Activated T-cell treated with anti-CD3 and anti-CD28 coated beads for 1 hour (primary cell): ENCODE results near the gene LRP1.

ENCODE experiments used
- DNase-seq: peaks from one replicate; pipeline ENCODE4 v3.0.0-alpha.2; 2020; ENCODE audit warnings: low read depth

Gene LRP1

GRCh38 chr12:57127726-57128518 lies at the start of gene LRP1:
LRP1 (plus strand) TSS chr12:57128483; CDS start chr12:57128965, 482 bp downstream.
- peak; percentile 73 for DNase-seq

- DNase-seq = peak; percentile 84
Measured at GRCh38 chr12:57078519-57079404, 49.5 kb upstream of the LRP1 start, which contains the start of gene NEMP1. NEMP1 (minus strand) TSS chr12:57078791; CDS start chr12:57078745, 46 bp downstream.

DNA sequence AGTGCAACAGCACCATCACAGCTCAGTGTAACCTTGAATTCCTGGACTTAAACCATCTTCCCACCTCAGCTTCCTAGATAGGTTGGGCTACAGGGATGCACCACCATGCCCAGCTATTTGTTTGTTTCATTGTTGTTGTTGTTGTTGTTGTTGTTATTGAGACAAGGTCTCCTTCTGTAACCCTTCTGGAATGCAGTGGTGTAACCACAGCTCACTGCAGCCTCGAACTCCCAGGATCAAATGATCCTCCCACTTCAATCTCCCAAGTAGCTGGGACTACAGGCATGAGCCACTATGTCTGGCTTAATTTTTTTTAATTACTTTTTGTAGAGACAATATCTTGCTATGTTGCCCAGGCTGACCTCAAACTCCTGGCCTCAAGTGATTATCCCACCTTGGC lies 48.5 kb upstream of the LRP1 start:
- no peak for DNase-seq

DNA sequence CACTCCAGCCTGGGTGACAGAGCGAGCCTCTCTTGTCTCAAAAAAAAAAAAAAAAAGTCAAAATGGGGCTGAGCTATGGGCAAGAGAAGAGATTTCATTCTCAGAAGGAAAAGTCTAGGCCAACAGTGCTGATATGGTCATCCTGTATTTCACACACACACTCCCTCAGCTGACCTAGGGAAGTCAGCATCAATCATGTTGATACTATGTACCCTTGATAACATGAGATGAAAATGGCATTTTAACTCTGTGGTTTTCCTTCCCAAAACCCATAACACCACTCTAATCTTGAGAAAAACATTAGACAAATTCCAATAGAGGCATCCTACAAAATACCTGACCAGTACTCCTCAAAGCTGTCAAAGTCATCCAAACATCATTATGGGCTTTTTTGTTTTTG lies 47.4 kb upstream of the LRP1 start:
- no peak for DNase-seq

DNA sequence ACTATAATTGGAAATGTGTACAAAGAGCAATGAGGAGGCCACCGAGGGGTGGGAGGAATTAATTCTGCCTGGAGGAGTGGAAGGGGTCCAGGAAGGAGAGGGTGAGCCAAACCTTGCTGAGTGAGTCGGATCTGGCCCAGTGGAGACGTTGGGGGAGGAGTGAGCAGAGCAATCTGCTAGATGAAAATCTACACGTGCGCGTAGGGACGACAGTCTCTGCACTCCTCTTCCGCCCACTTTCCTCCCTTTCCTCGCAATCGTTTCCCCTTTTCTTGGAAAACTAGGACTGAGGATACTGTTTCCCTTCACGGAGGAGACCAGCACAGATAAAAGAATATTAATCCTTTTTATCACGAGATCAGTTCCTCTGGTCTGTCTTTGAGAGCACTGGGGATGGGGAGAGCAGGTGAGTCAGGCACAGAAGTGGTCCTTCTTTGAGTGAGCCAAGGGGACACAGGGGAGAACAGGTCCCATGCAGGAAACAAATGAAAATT lies 42.2 kb upstream of the LRP1 start:
- no peak for DNase-seq

DNA sequence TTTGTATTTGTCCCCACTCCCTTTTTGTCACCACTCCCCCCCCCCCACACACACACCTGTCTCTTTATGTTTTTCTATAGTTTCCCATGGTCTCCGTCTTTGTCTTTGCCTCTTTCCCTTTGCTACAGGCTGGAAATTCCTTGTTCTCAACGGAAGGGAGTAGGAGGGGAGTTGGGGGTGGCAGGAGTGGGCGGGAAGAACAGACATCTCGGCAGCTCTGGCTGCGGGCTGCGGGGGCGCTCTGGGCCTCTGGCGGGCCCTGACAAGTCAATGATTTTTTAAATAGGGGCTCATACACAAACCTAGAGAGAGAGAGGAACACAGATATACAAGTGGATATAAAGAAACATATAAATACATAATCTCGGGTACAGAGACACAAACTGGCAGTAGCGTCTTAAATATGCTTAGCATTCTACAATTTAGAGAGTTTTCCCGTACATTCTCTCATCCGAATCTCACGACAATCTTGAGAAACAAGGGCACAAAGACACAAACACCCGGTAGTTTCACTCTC lies 41.7 kb upstream of the LRP1 start:
- DNase-seq = peak; percentile 39

- peak; percentile 93 for DNase-seq
Measured at GRCh38 chr12:57087010-57087690, 41.1 kb upstream of the LRP1 start.

DNA sequence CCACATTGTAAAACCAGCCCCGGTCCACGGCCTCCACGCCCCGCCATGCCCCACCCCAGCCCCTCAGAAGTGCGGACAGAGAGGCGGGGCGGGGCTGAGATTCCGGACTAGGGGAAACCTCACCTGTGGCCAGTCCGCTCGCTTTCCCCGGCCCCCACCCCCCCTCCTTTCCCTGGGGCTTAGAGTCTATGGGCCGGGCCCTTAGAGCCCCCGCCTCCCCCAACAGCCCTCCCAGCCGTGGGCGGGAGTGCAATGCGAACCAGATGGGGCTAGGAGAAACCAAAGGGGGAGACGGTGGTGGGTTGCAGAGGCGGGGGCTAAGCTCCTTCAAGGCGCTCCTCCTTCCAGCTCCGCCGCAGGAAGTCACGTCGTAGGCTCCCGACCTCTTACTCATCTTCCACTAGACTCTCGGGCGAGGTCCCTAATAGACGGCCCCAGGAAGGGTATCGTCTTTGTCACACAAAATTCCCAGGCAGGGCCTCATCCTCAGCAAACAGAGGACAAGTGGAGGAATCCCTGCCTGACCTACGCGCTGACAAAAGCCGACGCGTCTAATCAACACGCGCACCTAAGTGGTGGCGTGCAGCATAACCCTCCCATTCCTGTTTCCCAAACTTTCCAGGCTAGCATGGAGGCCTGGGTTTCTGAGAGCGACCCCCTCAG lies 40.5 kb upstream of the LRP1 start:
- peak; percentile 65 for DNase-seq

DNA sequence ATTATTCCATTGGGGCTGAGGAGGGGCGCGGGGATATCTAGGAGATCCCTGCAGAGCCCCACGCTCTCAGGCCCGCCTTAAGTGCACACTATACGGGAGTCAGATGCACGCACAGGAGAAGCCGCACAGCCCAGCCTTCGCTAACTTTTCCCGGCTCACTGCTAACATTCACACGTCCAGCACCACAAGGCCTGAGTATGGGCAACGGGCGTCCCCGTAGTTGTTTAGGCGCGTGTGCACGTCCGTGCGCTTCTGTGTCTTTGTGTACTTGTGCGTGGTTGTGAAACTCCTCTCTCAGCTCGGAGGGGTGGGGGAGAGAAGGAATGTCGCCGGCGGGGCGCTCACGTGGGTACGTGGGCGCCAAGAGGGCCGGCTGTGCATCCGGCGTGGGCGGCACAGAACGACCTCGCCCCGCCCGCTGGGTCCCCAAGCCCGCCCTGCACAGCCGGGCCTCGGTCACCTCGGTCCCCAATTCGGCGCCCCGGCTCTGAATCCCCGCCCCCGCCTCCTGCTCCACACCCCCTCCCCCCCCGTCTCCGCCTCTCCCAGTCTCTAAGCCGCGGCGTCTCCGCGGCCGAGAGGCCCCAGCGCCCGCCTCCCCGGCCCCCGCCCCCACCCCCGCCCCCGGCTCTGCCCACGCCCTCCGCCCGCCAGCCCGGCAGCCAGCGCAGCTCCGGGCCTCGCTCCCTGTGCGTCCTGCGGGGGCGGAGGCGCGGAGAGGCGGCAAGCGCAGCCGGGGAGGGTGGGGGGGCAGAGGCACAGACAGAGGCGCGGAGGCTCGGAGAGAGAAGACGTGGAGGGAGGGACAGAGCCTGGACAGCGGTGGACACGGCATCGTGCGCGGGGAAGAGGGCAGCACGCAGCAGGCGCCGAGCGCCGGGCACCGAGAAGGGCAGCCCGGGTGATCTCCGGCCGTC lies 39.7 kb upstream of the LRP1 start, which contains the start of gene NAB2:
Gene NAB2, plus strand, starts transcription at position 761 of the 917 bp plus-strand sequence. CDS start 158 bp downstream, outside the sequence.
- peak; percentile 92 for DNase-seq

GRCh38 chr12:57089271-57090245 lies 38.7 kb upstream of the LRP1 start:
- DNase-seq = peak; percentile 36

GRCh38 chr12:57090490-57090889 lies 37.8 kb upstream of the LRP1 start:
- DNase-seq = no peak

GRCh38 chr12:57090924-57091637 lies 37.2 kb upstream of the LRP1 start:
- DNase-seq = no peak

GRCh38 chr12:57091638-57092528 lies 36.4 kb upstream of the LRP1 start:
- no peak for DNase-seq

- no peak for DNase-seq
Measured at GRCh38 chr12:57092529-57092862, 35.8 kb upstream of the LRP1 start.

GRCh38 chr12:57092876-57093414 lies 35.3 kb upstream of the LRP1 start:
- DNase-seq = no peak

- peak; percentile 53 for DNase-seq
Measured at GRCh38 chr12:57093415-57094207, 34.7 kb upstream of the LRP1 start.
